Gastrocnemius medialis (tissue), 4 donors: ENCODE data around the gene SORL1. TPM values are rescaled to one million over a fixed set of nuclear protein-coding genes. Genes with fewer than 3 reads are reported as not detected.

Source experiments
- ATAC-seq, 2 donors: fragments of 150-250 bp; one replicate each; pipeline ENCODE4 v1.9.1; 2016
- DNase-seq, 2 donors: peaks; one replicate each; pipeline ENCODE4 v3.0.0-alpha.2; 2019
- H3K27ac ChIP-seq, 4 donors: fragments of 200-600 bp; sonication (generic); 1 replicate in 1 of 4; 2 replicates in 3 of 4; pipeline ENCODE4 v1.5.1; 2016 to 2018; ENCODE audit warnings: mild to moderate bottlenecking in 2 of 4, moderate library complexity in 1 of 4
- H3K27me3 ChIP-seq, 3 donors: fragments of 200-600 bp; sonication (generic) in 2 of 3; 1 replicate in 1 of 3; 2 replicates in 2 of 3; pipeline versions ENCODE4 v1.5.1 to v1.6.0; 2016 to 2019; ENCODE audit warnings: mild to moderate bottlenecking in 1 of 3, moderate library complexity in 1 of 3
- H3K36me3 ChIP-seq, 2 donors: fragments of 200-600 bp; sonication (generic) in 1 of 2; one replicate each; pipeline ENCODE4 v1.5.1; 2017 to 2018
- H3K4me1 ChIP-seq, 2 donors: fragments of 200-600 bp; sonication (generic) in 1 of 2; one replicate each; pipeline ENCODE4 v1.5.1; 2016 to 2017; ENCODE audit warnings: mild to moderate bottlenecking in 2 of 2
- H3K4me3 ChIP-seq, 4 donors: fragments of 200-600 bp; sonication (generic) in 3 of 4; 1 replicate in 1 of 4; 2 replicates in 3 of 4; pipeline ENCODE4 v1.5.1; 2016 to 2019; ENCODE audit warnings: mild to moderate bottlenecking in 2 of 4
- H3K9me3 ChIP-seq, 3 donors: fragments of 200-600 bp; sonication (generic) in 2 of 3; 1 replicate in 1 of 3; 2 replicates in 2 of 3; pipeline ENCODE4 v1.5.1; 2016 to 2019
- POLR2A ChIP-seq, 2 donors: fragments of 450-650 bp; IDR thresholded peaks; one replicate each; pipeline ENCODE4 v1.6.1; 2017; ENCODE audit warnings: antibody characterized with exemption in 2 of 2, mild to moderate bottlenecking in 2 of 2, moderate library complexity in 2 of 2
- in situ Hi-C, 4 donors: fragments of 200-750 bp; cut with MboI; loops; one replicate each; pipeline versions ENCODE4 v1.15.0 to v1.8.0; 2017; ENCODE audit warnings: low sequenced_read_pairs in 4 of 4
- intact Hi-C: fragments of 100-400 bp; cut with DNase I; formaldehyde crosslinking; loops from one replicate; pipeline ENCODE4 v1.15.1; 2023; ENCODE audit warnings: low total_unique reads
- total RNA-seq, 4 donors: library from RNA; depleted of rRNA; stranded (reverse); fragments of >200 nt; gene quantifications; one replicate each; pipeline versions ENCODE4 v1.1.0 to v1.2.3, GENCODE V29; 2016
- TF ChIP-seq, protein P1 (sequence below), 5 experiments: fragments of 450-650 bp in 3 of 5; fragments of 200-600 bp in 2 of 5; sonication (generic) in 2 of 5; IDR thresholded peaks in 4 of 5; conservative IDR thresholded peaks in 1 of 5; 1 replicate in 4 of 5; 2 replicates in 1 of 5; pipeline ENCODE4 v1.5.1; 2016 to 2019; ENCODE audit warnings: antibody characterized with exemption in 5 of 5, mild to moderate bottlenecking in 3 of 5, moderate library complexity in 3 of 5

The SORL1 gene
- total RNA-seq, 4 donors from 2014 or later, result 0.78 to 2.7 (median 2.3) TPM

DNA sequence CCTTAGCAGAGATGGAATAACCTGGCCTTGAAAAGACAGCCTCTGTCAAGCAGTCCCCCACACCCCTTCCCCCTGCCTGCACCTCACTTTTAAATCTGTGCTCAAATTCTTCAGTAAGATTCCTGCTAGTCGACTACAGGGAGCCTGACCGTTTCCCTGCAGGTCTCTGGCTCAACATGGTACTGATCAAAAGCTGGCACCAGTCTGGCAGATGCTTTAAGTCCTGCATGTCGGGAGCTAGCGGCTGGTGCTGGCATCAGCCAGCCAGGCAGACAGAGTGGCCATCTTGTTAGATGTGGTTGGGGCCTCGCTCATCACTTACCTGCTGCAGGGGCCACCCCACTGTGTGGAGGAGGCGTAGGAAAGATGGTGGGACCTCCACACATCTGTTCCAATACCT, 205.0 kb downstream of the SORL1 start:
- H3K36me3 ChIP-seq, result no peaks in the 10 kb centered on the region
- in situ Hi-C loops, result loop anchor here (5.0 to 25.0 kb wide), 9 partner anchors 355 to 850 kb away; partner anchors contain the start of gene BLID (in 1 of the 4)

DNA sequence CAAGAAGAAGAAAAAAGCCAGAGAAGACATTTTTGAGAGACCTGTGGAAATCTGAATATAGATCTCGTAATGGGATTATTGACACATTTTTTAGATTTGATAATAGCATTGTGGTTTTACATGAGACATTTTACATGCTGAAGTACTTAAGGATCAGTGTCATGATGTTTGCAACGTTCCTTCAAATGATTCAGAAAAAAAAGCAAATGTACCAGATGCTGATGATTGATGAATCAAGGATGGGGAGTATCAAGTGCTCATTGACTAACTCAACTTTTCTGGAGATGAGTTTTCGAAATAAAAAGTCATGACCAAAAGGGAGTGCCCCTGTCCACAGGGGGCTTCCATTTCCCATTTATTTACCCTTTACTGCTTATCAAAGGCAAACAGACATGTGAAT, 207.7 kb downstream of the SORL1 start:
- DNase-seq, result no peak
- Histone ChIP-seq H3K36me3 (no peaks in the 10 kb centered on the region), H3K27me3 (no peaks in the 10 kb centered on the region), H3K9me3 (no peaks in the 10 kb centered on the region), H3K4me1 (peaks cover 7 to 11% of the 10 kb centered on the region in 2 donors), H3K4me3 (no peak overlapping the region), H3K27ac (no peak overlapping the region)
- no peak for ATAC-seq
- TF ChIP-seq POLR2A (IDR thresholded peaks at IDR 0.05), result no peak
- TF ChIP-seq, protein P1, sequence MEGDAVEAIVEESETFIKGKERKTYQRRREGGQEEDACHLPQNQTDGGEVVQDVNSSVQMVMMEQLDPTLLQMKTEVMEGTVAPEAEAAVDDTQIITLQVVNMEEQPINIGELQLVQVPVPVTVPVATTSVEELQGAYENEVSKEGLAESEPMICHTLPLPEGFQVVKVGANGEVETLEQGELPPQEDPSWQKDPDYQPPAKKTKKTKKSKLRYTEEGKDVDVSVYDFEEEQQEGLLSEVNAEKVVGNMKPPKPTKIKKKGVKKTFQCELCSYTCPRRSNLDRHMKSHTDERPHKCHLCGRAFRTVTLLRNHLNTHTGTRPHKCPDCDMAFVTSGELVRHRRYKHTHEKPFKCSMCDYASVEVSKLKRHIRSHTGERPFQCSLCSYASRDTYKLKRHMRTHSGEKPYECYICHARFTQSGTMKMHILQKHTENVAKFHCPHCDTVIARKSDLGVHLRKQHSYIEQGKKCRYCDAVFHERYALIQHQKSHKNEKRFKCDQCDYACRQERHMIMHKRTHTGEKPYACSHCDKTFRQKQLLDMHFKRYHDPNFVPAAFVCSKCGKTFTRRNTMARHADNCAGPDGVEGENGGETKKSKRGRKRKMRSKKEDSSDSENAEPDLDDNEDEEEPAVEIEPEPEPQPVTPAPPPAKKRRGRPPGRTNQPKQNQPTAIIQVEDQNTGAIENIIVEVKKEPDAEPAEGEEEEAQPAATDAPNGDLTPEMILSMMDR (IDR thresholded peaks at IDR 0.05 in 4 of 5, conservative IDR thresholded peaks at IDR 0.05 in 1 of 5), result no peak
- intact Hi-C loops, result loop anchor here (5.0 kb wide), 1 partner anchor 362 kb away; no protein-coding TSS in a partner anchor
- in situ Hi-C loops, result loop anchor here (5.0 to 25.0 kb wide), 9 partner anchors 352 to 847 kb away; partner anchors contain the start of gene BLID (in 1 of the 4)

More for the DNA sequence above, 205.0 kb downstream of the SORL1 start:
- intact Hi-C loops, result loop anchor here (5.0 kb wide), 1 partner anchor 365 kb away; no protein-coding TSS in a partner anchor
- peaks cover 7 to 11% of the 10 kb centered on the region in 2 donors for H3K4me1 ChIP-seq
- no peaks in the 10 kb centered on the region for H3K9me3 ChIP-seq
- peak overlapping the region in 3 of 4 donors; percentile 86 to 87 (median 86) for H3K27ac ChIP-seq
- ATAC-seq (no peak), DNase-seq (no peak)
- H3K27me3 ChIP-seq, result no peaks in the 10 kb centered on the region
- no peak for TF ChIP-seq POLR2A (IDR thresholded peaks at IDR 0.05)
- TF ChIP-seq, protein P1 (IDR thresholded peaks at IDR 0.05 in 4 of 5, conservative IDR thresholded peaks at IDR 0.05 in 1 of 5), result no peak
- no peak overlapping the region for H3K4me3 ChIP-seq

- TF ChIP-seq, protein P1 (IDR thresholded peaks at IDR 0.05 in 4 of 5, conservative IDR thresholded peaks at IDR 0.05 in 1 of 5), result no peak
- no peak for TF ChIP-seq POLR2A (IDR thresholded peaks at IDR 0.05)
- in situ Hi-C loops (loop anchor here in 2 of 4 donors (25.0 kb wide), 2 partner anchors 350 to 450 kb away; partner anchors contain the start of gene BLID (in 1 of the 2)), intact Hi-C loops (no loop called here)
- ATAC-seq (peak; percentile 47 to 58), DNase-seq (no peak)
- Histone ChIP-seq H3K4me3 (no peak overlapping the region), H3K9me3 (no peaks in the 10 kb centered on the region), H3K36me3 (no peaks in the 10 kb centered on the region), H3K27ac (peak overlapping the region in 1 of 4 donors; percentile 33), H3K4me1 (peaks cover 0 to under 1% of the 10 kb centered on the region in 2 donors), H3K27me3 (no peaks in the 10 kb centered on the region)
Observed at GRCh38 chr11:121661880-121662486, 209.9 kb downstream of the SORL1 start.

DNA sequence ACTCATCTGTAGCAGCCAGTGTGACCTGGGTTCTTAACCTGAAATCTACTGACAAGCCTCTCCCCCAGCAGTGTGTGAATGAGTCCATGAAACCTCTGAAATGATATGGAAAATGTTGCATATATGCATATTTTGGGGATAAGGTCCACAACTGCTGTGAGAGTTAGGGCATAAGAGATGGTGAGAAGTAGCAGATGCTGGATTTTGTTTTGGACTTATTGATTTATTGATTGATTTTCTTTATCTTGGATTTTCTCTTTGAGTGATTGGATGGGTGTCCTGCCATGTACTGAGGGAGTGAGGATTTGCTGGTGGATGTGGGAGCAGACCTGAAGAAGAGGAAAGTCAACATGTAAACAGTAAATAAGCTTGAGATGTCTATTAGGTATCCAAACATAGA, 212.0 kb downstream of the SORL1 start:
- Histone ChIP-seq H3K4me1 (no peaks in the 10 kb centered on the region), H3K9me3 (no peaks in the 10 kb centered on the region), H3K27ac (no peak overlapping the region), H3K36me3 (no peaks in the 10 kb centered on the region), H3K4me3 (no peak overlapping the region), H3K27me3 (no peaks in the 10 kb centered on the region)
- no peak for ATAC-seq
- intact Hi-C loops, result no loop called here
- in situ Hi-C loops, result loop anchor here in 2 of 4 donors (25.0 kb wide), 2 partner anchors 348 to 448 kb away; partner anchors contain the start of gene BLID (in 1 of the 2)
- TF ChIP-seq, protein P1 (IDR thresholded peaks at IDR 0.05 in 4 of 5, conservative IDR thresholded peaks at IDR 0.05 in 1 of 5), result no peak
- TF ChIP-seq POLR2A (IDR thresholded peaks at IDR 0.05), result no peak
- DNase-seq, result no peak
